UCSD-AML1 (cell line): ENCODE measurements around the gene KRTAP4-8.
"Not testable (repeated sequence)": the region's sequence is repeated elsewhere in the genome, so short reads cannot be mapped to it uniquely, and the experiment has no call there.

ENCODE experiments used
- DNase-seq: peaks from one replicate; lab custom pipeline; 2025; ENCODE audit not compliant: unreplicated experiment; lab: John Stamatoyannopoulos, UW

KRTAP4-8 gene

DNA sequence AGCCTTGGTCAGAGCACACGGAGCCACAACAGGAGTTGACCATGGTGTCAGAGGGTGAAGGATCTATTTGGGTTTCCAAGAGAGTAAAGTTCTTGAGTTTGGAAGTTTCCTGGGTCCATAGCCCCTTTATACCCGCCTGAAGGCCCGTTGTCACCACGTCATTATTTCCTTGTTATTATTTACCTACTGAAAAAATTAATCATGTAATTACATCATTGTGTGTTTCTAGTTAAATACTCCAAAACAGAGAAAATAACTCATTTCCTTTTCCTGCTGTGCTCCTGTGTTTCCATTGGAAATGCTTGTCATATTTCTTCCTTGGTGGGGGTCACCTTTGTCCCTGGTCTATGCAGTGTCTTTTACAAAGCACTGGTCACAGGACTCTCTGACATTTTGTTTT is at the start of gene KRTAP4-8:
TSS of gene KRTAP4-8 (minus strand) at position 101 of the 400 bp plus-strand sequence. CDS start at position 43, 58 bp downstream.
- no peak for DNase-seq

DNA sequence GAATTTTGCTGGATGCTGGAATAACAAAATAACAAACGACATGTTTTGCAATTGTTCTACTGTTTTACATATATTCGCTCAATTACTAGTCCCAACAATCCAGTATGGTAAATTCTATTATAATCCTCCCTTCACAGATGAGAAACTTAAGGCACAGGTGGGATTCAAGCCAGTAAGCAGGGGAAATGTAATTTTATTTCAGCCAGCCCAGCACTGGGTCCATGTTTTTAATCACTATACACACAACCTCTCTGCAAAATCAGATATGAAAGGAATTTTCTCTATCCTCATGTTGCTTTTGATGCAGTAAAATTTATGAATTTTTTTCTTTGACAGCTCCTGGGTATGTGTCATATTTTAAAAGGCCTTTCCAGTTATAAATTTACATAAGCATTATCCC is 47.3 kb upstream of the KRTAP4-8 start:
- DNase-seq: no peak

DNA sequence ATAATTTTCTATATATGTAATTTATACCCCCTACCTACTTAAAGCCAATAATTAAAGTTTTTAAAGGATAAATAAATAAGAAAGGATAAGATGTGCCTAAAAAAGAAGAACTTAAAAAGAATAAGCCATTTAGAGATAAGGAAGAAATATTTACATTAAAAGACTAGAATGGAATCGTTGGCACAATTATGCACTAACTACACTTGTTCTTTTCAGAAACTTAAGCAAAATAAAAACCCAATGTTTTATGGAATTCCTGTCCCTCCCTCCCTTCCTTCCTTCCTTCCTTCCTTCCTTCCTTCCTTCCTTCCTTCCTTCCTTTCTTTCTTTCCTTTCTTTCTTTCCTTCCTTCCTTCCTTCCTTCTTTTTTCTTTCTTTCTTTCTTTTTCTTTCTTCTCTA is 46.9 kb upstream of the KRTAP4-8 start:
- no peak for DNase-seq

DNA sequence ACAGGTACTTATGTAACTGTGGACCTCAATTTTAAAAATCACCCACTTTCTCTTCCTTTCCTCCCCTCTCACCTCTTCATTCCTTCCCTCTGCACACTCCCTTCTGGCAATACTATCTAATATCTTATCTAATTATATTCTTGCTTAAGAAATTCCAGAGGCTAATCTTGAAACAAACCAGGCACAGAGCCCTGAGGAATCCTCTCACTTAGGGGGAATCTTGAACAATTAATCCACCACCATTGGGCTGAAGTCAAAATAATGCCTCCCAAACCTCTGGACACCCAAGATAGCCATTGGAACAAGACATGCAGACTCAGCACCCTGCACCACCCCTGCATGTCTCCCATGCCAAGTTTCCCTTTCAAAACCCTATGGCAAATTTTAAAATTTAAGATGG is 43.4 kb upstream of the KRTAP4-8 start:
- DNase-seq: no peak

DNA sequence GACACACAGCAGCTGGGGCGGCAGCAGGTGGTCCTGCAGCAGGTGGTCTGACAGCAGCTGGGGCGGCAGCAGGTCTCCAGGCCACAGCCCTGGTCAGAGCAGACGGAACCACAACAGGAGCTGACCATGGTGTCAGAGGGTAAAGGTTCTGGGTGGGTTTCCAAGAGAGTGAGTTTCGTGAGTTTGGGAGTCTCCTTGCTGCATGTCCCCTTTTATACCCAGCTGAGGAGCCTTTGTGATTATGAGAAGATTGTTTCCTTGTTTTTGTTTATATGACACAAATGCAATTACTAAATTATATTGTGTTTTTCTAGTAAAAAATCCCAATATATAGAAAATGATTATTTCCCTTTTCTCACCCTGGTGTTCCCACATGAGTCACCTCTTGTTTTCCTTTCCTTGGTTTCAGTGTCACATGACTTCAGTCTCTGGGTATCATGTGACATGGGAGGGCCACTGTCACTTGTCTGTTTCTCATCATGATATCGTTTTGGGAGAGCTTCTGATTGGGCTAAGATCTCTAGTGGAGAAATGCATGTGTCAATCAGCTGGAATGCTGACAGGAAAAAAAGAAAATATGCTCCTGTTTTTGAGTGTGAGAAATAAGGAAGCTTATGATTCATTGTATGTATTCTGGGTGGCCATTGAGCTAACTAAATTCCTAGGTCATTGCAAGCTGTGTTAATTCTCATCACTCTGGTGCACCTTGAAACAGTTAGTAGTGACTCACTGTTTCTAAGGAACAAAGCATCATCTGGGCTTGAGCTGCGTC is 42.6 kb upstream of the KRTAP4-8 start, which contains the start of gene KRTAP4-6:
TSS of gene KRTAP4-6 (minus strand) at position 185 of the 772 bp plus-strand sequence. CDS start at position 128, 57 bp downstream.
- DNase-seq: no peak

DNA sequence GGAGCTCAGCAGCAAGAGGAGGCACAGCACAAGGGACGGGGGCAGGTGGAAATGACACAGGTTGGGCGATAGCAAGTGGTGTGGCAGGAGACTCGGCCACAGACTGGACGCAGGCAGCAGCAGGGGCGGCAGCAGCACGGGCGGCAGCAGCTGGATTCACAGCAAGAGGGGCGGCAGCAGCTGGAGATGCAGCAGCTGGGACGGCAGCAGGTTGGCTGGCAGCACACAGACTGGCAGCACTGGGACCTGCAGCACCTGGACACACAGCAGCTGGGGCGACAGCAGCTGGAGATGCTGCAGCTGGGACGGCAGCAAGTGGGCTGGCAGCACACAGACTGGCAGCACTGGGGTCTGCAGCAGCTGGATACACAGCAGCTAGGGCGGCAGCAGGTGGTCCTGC is 41.9 kb upstream of the KRTAP4-8 start:
- not testable (repeated sequence) for DNase-seq

DNA sequence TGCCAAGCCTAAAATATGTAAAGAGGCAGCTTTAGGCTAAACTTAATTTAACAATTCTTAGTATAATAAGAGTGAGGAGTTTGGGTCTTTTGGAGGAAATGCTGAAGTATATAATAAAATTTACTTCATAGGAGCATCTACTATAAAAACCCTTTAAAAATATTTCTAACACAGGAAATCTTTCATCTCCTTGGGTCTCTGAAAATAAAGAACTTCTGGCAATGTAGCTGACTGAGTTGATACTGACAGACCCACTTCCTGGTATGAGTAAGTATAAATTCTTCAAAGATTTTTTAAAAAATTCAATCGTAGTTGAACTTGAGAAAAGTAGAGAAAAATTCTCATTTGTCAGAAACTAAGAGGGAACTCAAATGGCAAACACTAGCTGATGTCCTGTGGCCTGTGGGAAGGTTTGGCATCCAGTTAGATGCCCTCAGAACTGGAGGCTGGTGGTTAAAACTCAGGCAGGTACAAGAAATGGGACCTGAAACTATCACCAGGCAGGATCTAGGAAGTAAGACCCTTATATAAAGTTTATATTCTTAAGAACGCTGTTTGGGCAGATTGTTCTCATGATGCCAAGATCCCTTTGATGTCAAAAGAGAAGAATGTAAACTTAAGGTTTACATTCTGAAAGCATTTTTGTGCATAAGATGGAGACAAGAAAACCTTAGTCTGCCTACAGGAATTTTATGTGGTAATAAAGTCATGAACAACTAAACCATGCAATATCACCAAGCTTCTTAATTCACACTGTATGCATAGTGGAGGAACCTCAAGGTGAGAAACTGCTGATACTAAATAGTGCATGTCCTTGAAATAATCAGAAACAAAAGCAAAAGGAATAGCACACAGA is 36.2 kb upstream of the KRTAP4-8 start:
- no peak for DNase-seq

DNA sequence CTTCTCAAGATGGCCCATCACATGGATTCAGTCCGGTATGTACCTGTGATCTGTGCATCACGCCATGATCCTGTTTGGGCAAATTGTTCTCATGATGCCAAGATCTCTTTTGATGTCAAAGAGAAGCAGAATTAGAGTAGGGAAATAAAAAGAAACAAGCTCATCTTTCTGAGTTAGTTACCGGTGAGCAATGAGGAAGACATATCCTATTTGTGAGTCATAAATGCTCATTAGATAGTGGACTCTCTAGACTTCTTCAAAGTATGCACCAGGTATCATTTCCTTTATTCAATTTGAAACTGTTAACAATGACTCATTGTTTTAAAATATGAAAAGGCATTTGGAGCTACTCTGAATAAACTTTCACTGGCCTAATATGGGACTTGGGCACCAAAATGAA is 34.0 kb upstream of the KRTAP4-8 start:
- DNase-seq: no peak

DNA sequence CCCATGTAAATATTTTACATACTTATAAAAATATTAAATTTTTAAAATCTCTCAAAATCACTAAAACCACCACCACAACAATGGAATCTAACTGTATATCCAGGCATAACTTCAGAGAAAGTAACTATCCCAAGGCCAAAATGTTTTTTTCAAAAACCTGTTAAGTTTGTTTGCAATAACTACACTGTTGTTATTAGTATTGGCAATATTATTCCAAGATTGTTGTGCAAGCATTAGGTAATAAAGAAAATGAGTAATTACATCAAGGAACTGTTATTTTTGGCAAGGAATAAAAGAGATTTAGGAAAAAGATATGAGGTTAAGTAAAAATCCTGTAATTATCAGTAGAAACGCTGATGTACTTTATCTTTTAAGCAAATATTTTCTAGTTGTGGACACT is 29.4 kb upstream of the KRTAP4-8 start:
- DNase-seq: no peak

DNA sequence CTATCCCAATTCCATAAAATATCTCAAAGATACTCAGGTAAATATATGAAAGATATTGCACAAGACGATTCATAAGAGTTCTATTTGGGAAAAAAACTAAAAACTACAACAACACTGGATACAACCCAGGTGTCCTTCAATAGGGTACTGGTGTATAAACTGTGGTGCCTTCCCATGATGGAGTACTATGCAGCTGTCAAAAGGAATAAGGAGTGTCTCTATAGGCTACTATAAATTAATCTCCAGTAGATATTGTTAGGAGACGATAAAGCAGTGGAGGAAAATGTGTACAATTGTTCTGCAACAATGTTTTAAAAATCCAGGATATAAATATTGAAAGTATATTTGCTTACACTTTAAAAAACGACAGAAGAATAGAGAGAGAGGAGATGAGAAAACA is 28.5 kb upstream of the KRTAP4-8 start:
- no peak for DNase-seq

DNA sequence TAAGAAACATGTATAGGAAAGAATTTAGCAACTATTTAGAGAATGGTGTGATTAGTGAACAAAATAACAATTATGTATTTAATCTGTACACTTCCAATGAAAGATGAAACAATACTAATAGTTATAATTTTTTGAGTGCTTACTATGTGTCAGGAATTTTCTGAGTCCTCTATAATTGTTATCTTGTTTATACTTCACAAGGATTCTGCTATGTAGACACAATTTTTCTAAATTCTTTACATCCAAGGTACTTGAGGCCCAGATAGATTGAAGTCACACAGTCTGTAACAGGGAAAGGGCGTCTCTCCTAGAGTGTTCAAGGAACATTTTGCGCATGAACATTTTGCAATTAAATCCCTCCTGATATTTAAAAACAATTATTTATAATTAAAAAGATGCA is 27.1 kb upstream of the KRTAP4-8 start:
- no peak for DNase-seq

DNA sequence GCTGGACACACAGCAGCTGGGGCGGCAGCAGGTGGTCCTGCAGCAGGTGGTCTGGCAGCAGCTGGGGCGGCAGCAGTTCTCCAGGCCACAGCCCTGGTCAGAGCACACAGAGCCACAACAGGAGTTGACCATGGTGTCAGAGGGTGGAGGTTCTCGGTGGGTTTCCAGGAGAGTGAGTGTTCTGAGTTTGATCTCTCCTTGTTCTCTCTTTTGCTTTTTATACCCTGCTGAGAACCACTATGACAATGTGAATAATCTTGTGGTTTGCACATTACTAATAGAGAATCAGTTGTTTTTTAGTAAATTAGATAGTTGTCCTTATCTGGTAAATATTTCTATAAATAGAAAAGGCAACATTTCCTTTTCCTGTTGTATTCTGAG is 26.0 kb upstream of the KRTAP4-8 start, which contains the start of gene KRTAP4-12:
TSS of gene KRTAP4-12 (minus strand) at position 192 of the 381 bp plus-strand sequence. CDS start at position 132, 60 bp downstream.
- not testable (repeated sequence) for DNase-seq

DNA sequence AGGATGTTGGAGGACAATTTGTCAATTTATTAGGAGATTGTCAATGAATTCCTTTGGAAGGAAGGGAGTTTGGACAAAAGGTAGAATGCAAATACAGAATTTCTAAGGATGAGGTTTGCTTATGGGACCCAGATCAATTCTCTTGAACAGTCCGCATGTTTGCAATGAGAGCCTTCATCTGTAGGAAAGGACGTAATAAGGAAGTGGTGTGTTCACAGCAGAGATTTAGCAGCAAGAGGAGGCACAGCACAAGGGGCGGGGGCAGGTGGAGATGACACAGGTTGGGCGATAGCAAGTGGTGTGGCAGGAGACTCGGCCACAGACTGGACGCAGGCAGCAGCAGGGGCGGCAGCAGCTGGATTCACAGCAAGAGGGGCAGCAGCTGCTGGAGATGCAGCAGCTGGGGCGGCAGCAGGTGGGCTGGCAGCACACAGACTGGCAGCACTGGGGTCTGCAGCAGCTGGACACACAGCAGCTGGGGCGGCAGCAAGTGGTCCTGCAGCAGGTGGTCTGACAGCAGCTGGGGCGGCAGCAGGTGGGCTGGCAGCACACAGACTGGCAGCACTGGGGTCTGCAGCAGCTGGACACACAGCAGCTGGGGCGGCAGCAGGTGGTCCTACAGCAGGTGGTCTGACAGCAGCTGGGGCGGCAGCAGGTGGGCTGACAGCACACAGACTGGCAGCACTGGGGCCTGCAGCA is 25.5 kb upstream of the KRTAP4-8 start:
- DNase-seq: not testable (repeated sequence)

DNA sequence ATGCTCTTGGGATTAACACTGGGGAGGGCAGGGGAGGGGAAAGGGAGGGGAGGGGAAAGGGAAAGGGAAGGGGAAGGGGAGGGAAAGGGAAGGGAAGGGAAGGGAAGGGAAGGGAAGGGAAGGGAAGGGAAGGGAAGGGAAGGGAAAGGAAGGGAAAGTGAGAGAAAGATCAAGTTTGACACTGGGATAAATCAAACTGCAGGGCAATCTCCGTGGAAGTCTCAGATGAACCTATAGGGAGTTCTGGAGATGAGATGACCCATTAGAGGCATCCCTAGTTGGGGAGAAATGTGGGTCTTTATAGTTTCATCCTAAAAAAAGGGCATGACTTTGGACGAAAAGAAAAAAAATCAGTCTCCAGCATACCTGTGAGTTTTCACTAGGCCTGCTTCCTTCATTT is 23.8 kb upstream of the KRTAP4-8 start:
- DNase-seq: no peak

DNA sequence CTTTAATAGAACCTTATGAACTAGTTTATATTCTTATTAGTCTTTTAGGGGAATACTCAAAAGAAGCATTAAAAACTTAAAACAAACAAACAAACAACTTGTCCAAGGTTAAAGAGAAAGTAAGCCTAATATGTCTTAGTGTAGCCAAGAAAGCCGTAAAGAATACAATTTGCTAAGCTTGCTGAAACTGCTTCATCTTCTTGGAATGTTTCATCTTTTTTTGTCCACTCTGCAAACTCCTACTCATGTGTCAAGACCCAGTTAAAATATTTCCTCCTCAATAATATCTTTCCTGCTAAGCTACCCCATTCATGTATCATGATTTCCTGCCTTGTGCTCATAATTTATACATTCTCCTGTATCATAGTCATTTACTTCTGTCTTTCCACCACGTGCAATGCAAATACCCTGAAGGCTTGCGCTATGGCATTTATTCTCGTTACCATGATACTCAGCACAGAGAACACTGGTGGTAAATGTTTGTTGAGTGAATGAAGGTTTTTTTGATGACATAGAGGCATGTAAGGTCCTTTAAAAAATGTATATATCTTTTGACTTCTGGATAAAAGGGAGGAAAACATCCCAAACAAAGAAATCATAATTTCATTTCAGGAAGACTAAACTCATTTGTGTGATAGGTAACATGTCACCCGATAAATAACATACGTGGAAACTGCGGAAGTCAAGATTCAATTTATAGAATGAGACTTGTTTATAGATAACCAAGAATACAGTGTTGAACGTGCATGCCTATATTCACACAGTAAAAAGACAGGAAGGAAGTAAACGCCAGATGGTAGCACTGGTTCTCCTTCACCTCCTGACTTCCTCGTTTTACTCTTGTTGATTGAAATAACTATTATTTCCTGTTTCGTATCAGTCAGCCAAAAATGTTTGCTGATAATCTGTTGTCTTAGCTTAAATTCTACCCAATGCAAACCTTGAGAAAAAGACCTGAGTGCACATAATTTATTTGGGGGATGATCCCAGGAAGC is 22.1 kb upstream of the KRTAP4-8 start:
- not testable (repeated sequence) for DNase-seq

DNA sequence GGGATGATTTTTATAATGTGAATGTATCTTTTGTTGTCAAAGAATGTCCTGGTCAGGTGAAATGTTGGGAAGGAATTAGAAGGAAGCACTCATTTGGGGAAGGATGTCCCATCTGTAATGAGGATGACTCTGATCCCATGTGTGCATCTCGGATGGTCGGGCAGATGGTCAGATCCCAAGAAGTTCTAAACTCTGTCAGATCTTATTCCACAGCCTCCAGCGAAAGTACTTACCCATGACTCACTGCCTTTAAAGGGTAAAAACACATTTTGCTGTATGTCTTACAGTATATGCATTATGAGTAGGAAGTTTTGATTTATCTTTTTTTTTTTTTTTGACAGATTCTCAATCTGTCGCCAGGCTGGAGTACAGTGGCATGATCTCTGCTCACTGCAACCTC is 20.8 kb upstream of the KRTAP4-8 start:
- DNase-seq: no peak

DNA sequence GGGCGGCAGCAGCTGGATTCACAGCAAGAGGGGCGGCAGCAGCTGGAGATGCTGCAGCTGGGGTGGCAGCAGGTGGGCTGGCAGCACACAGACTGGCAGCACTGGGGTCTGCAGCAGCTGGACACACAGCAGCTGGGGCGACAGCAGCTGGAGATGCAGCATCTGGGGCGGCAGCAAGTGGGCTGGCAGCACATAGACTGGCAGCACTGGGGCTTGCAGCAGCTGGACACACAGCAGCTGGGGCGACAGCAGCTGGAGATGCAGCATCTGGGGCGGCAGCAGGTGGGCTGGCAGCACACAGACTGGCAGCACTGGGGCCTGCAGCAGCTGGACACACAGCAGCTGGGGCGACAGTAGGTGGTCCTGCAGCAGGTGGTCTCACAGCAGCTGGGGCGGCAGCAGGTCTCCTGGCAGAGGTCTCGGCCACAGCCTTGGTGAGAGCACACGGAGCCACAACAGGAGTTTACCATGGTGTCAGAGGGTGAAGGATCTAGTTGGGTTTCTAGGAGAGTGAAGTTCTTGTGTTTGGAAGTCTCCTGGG is 20.0 kb upstream of the KRTAP4-8 start, which contains the start of gene KRTAP4-11:
TSS of gene KRTAP4-11 (minus strand) at position 528 of the 541 bp plus-strand sequence. CDS start at position 470, 58 bp downstream.
- not testable (repeated sequence) for DNase-seq

DNA sequence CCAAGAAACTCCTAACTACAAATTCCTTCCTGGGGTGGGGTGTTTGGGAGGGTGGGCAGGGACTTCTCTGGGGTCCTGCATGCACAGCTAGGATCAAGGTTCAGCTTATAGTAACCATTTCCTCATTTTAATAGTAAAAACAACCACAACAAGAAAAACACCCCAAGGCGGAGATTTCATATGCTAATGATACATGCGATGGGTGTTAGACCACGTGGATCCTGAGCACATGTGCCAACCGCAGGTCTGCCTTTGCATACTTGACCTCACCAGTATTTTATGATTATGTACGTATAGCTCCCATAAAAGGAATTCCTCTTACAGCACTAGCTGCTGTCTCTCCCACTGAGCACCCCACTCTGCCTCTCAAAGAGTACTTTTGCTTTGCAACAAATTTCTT is 18.4 kb upstream of the KRTAP4-8 start:
- no peak for DNase-seq

DNA sequence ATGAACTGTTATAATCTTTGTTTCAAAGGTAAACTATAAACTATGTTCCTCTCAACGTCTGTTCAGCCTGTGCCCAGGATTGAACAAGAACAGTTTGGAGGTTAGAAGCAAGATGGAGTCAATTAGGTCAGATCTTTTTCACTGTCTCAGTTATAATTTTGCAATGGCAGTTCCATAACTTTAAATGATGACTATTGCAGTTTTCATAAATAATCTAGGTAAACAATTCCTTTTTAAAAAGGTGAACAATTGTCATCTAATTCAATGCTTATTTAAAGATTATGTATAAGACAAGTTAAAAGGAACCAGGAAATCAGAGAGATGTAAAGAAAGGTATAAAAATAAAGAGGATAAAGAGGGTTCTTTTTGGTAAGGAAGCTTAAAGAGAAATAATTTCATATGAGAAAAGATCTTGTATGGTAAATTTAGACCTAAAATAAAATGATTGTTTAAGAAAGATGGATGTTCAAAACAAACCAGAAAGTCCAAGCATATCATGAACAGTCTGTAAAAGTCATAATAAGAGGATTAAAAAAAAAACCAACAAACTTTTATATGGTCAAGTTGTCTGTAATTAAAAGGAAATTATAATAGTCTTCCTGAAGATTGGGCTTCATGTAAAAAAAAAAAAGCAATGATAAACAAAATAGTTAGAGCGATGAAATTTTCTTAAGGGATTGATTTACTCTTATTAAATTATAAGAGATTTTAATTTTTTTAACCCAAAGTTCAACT is 13.4 kb upstream of the KRTAP4-8 start:
- no peak for DNase-seq
